GM10266 (cell line): ENCODE measurements around the gene SGO2.

Experiments
- DNase-seq: peaks from one replicate; pipeline ENCODE4 v3.0.0; 2012; ENCODE audit errors: extremely low spot score
- TF ChIP-seq, protein P1 (sequence below): IDR thresholded peaks from 2 replicates; pipeline ENCODE4 v1.5.1; 2012; ENCODE audit warnings: mild to moderate bottlenecking, low read depth; ENCODE audit not compliant: control insufficient read depth, insufficient read depth; ENCODE audit errors: missing control alignments

Gene SGO2

DNA sequence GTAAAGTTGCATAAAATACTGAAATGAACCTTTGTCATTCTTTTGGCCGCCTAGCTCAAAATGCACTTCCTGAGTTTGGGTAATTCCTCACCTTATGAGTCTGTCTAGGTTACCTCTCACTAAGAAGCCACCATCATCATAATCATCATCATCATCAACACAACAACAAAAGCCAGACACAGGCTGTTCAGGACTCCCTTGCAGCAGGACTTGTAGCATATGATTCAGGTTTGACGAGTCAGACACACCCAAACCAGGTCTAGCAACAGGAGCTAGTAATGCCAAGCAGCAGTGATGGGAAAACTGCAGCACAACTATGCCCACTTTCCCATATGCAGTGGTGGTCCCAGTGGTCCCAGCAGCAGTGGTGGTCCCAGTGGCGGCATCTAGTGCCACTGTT lies 2.8 kb upstream of the SGO2 start:
- DNase-seq, result no peak

DNA sequence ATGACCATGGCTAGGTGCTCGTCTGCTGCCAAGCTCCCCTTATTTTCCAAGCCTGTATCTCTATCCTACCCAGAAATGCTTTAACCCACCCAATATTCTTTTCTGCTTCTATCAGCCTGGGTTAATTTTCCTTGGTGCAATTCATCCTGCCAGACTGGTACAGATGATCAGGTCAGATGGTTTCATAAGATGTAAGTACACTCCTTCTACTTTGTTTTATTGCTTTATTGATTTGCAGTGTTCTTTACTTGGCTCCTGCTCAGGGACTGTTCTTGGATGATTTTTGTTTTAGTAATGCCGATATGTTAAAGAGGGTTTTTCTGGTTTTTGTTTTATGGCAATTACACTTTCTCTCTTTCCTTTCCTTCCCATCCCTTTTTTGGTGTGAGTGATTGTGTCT lies 2.4 kb upstream of the SGO2 start:
- TF ChIP-seq, protein P1, sequence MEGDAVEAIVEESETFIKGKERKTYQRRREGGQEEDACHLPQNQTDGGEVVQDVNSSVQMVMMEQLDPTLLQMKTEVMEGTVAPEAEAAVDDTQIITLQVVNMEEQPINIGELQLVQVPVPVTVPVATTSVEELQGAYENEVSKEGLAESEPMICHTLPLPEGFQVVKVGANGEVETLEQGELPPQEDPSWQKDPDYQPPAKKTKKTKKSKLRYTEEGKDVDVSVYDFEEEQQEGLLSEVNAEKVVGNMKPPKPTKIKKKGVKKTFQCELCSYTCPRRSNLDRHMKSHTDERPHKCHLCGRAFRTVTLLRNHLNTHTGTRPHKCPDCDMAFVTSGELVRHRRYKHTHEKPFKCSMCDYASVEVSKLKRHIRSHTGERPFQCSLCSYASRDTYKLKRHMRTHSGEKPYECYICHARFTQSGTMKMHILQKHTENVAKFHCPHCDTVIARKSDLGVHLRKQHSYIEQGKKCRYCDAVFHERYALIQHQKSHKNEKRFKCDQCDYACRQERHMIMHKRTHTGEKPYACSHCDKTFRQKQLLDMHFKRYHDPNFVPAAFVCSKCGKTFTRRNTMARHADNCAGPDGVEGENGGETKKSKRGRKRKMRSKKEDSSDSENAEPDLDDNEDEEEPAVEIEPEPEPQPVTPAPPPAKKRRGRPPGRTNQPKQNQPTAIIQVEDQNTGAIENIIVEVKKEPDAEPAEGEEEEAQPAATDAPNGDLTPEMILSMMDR, result no peak
- DNase-seq, result no peak

More for the DNA sequence above, 2.8 kb upstream of the SGO2 start:
- TF ChIP-seq, protein P1, result no peak

DNA sequence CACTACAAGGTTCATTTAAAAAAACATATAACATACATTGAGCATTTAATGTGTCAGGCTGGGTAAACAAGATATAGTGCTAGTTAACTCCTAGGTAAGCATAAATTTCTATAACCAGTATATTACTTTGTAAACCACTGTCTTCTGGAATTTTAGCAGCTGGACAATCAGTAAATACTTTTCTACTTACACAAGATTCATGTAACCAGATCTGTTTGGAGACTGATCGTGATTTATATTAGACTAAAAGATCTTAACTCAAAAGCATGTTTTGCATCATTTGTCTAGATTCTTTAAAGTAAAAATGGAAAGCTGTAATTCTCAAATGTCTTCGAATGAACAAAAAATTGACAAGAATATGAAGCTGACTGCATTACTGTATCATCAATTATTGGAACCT lies 941 bp upstream of the SGO2 start:
- DNase-seq, result no peak
- TF ChIP-seq, protein P1, result no peak

DNA sequence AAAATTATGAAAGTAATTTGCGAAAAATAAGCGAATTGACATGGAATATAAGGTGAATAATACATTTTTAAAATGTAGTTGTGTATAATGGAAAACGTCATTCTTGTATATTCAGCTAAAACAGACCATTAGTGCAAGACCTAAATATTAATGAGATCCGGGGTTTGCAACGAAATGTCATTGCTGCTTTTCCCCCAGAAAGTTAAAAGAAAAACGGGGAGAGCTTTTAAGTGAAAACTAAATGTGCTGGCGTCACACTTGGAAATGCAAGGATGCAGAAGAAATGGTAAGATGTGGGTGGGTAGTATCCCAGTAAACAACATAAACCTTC lies 491 bp upstream of the SGO2 start:
- no peak for DNase-seq
- TF ChIP-seq, protein P1, result no peak

DNA sequence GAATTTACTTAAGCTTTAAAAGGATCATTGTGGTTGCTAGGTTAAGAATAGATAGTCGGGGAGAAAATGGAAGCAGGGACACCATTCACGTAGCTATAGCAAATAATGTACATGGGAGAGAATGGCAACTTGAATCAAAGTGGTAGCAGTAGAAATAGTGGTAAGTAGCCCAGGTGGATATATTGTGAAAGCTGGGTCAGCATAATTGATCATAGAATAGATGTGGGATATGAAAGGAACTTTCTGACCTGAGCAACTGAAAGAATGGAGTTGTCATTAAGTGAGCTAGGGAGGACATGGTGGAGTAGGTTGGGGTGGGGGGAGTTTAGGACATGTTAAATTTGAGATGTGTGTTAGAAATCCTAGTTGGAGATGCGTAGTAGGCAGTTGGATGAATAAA lies 2.2 kb downstream of the SGO2 start:
- TF ChIP-seq, protein P1, result no peak

DNA sequence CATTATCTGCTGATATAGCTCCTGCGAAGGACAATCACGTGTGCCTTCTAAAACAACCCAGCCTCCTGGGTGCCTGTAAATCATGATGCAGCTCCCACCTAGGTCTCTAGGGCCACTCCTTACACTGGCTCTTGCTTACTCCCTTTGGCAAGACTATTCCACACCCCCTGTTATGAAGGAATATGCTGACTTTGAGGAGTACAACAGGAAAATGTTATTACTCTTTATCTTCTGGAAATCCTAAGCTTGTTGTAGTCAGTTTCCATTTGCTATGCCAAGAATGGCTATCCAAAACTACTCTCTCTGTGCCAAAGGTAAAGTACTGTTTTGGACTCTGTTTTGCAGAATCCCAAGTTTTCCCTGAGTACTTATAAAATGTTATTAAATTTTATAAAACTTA lies 7.7 kb downstream of the SGO2 start:
- DNase-seq, result no peak

More for the DNA sequence above, 2.2 kb downstream of the SGO2 start:
- DNase-seq, result no peak

DNA sequence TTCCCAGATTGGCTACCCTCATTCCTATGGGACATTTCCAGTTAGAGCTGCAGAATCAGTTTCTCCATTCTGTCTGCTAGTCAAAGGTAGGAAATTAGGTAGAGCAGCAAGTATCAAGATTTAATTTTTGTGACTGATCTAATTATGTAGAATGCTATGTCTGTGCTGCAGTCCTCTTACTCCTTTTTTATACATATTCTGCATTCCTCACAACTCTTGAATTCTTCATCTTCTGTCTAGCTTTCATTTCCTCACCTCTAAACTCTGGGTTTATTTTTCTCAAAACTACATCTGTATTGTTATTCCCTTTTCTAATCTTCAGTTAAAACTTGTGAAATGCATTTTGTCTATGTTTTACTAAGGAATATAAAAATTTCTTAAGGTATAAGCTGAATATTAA lies 8.6 kb downstream of the SGO2 start:
- no peak for DNase-seq
- TF ChIP-seq, protein P1, result no peak

More for the DNA sequence above, 7.7 kb downstream of the SGO2 start:
- TF ChIP-seq, protein P1, result no peak
